GF-D8 (cell line): ENCODE measurements around the gene KRTAP12-4.
"Not testable (repeated sequence)": the region's sequence is repeated elsewhere in the genome, so short reads cannot be mapped to it uniquely, and the experiment has no call there.

ENCODE experiments used
- DNase-seq: peaks from one replicate; lab custom pipeline; 2025; lab: John Stamatoyannopoulos, UW

The KRTAP12-4 gene

GRCh38 chr21:44630440-44630839 is 24.0 kb downstream of the KRTAP12-4 start:
- DNase-seq = no peak

DNA sequence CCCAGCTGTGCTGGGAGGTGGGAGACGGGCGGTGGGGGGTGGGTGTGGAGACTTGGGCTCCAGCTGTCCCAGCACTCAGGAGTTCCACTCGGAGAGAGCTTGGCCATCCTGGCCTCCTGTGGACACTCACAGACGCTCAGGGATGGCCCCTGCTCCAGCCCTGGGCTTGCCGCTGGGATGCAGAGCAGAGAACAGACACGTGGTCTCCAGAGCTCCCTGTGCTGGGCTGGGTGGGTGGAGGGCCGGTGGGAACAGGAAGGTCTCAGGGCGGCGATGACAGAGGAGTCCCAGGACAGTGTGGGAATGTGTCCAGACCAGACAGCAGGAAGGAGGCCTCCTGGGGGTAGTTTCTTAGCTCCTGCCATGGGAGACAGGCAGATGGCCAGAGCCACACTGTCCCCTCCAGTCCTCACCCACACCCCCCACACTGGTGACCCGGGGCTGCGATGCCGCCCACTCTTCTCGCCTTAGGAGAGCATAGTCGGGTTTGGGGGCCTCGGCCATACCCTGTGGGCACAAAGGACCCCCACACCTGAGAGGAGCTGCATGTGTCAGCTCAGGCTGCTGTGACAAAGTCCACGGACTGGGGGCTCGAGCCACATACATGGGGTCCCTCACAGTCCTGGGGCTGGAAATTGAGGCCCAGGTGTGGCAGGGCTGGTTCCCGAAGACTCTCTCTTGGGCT is 25.6 kb downstream of the KRTAP12-4 start:
- no peak for DNase-seq

DNA sequence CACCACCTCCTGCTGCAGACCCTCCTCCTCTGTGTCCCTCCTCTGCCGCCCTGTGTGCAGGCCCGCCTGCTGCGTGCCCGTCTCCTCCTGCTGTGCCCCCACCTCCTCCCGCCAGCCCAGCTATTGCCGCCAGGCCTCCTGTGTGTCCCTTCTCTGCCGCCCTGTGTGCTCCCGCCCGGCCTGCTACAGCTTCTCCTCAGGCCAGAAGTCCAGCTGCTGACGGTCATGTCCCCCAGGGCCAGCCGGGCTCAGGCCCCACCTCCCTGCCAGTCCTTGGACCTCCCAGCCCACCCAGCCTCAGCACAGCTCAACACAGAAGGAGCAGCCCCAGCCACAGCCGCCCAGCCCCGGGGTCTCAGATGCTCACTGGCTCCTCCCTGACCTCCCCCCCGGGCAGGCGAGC is 26.6 kb downstream of the KRTAP12-4 start:
- not testable (repeated sequence) for DNase-seq

- not testable (repeated sequence) for DNase-seq
These were observed 27.2 kb downstream of the KRTAP12-4 start for GRCh38 chr21:44627181-44627822.

DNA sequence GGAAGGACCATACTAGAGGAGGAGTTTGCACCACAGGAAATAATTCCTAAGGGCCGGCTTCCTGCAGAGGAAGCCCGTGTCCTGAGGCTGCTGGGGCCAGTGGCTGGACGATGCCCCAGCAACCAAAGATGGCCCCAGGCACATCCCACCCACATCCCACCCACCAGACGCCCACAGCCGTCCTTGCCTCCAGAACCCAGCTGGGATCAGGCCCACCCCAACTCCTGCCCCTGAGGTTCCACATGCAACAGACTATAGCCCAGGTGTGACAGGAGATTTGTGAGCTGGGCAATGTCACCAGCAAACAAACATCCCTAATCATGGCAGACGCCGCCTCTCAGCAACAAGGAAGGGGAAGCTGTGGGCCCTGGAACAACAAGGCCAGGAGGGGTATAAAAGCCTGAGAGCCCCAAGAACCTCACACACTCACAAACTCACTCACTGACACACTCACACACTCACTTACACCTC is 27.8 kb downstream of the KRTAP12-4 start, which contains the start of gene KRTAP10-9:
Gene KRTAP10-9 (plus strand): TSS at position 421 of the 471 bp plus-strand sequence. CDS start 79 bp downstream, outside the sequence.
- no peak for DNase-seq

- DNase-seq = no peak
These were observed 28.2 kb downstream of the KRTAP12-4 start for GRCh38 chr21:44626262-44626661.

GRCh38 chr21:44625756-44626155 is 28.7 kb downstream of the KRTAP12-4 start:
- no peak for DNase-seq

DNA sequence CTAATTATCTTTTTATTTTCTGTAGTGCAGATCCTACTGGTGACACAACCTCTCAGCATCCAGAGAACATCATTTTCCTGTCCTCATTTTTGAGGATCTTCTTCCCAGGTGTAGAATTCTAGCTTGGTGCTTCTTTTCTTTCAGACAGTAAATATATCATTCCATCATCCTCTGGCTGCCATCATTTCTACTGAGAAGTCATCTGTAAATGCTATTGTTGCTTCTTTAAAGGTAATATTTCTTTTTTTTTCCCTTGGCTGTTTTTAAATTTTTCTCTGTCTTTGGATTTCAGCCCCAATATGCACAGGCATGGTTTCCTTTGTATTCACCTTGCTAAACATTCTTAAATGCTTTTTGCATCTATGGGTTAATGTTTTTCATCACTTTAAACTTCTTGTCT is 30.9 kb downstream of the KRTAP12-4 start:
- DNase-seq = no peak

GRCh38 chr21:44619886-44620285 is 34.6 kb downstream of the KRTAP12-4 start:
- DNase-seq = no peak

GRCh38 chr21:44618909-44619308 is 35.5 kb downstream of the KRTAP12-4 start:
- DNase-seq = no peak

DNA sequence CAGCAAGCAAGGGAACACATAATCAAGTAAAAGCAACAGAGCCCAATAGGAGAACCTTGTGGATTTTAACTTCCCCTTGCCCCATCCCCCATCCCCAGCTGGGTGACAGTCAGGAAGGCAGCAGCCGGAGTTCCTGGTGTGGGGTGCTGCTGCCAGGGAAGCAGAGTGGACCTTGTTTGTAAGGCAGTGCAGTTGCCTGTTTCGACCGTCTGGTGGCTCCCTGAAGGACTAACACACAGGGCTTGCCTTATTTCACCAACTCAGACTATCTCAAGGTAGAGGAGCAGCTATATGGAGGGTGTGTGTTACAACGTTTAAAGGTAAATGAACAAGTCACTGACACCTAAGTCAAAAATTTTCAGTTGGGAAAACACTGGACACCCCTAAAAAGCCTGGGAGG is 36.0 kb downstream of the KRTAP12-4 start:
- DNase-seq = no peak

DNA sequence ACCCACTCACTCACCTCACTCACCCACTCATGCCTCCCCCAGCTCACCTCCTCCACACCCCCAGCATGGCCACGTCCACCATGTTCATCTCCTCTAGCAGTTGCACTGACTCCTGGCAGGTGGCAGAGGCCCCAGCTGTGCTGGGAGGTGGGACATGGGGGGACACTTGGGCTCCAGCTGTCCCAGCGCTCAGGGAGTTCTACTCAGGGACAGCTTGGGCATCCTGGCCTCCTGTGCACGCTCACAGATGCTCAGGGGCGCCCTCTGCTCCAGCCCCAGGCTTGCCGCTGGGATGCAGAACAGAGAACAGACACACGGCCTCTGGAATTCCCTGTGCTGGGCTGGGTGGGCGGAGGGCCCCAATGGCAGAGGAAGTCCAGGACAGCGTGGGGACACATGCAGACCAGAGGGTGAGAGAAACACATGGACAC is 37.4 kb downstream of the KRTAP12-4 start:
- DNase-seq = no peak

- no peak for DNase-seq
These were observed 37.9 kb downstream of the KRTAP12-4 start for GRCh38 chr21:44616591-44616926.

GRCh38 chr21:44615911-44616590 is 38.4 kb downstream of the KRTAP12-4 start:
- no peak for DNase-seq

DNA sequence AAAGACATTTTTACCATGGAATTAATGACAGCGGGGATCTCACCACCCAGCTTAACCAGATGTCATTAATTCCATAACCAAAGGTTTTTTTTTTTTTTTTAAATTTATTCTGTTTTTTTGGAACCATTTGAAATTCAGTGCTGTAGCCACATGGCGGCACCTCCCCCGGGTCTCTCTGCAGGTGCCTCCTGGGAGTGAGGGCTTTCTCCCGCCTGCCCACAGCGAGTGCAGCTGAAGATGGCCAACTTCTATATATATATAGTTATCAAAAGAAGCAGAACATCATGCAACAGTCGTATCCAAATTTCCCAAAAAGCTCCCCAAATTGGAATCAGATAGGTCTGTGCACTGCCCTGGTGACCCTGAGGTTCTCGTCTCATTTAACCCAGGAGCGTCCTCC is 39.0 kb downstream of the KRTAP12-4 start:
- no peak for DNase-seq

GRCh38 chr21:44614961-44615391 is 39.5 kb downstream of the KRTAP12-4 start:
- no peak for DNase-seq

- no peak for DNase-seq
These were observed 40.3 kb downstream of the KRTAP12-4 start for GRCh38 chr21:44614161-44614631.

DNA sequence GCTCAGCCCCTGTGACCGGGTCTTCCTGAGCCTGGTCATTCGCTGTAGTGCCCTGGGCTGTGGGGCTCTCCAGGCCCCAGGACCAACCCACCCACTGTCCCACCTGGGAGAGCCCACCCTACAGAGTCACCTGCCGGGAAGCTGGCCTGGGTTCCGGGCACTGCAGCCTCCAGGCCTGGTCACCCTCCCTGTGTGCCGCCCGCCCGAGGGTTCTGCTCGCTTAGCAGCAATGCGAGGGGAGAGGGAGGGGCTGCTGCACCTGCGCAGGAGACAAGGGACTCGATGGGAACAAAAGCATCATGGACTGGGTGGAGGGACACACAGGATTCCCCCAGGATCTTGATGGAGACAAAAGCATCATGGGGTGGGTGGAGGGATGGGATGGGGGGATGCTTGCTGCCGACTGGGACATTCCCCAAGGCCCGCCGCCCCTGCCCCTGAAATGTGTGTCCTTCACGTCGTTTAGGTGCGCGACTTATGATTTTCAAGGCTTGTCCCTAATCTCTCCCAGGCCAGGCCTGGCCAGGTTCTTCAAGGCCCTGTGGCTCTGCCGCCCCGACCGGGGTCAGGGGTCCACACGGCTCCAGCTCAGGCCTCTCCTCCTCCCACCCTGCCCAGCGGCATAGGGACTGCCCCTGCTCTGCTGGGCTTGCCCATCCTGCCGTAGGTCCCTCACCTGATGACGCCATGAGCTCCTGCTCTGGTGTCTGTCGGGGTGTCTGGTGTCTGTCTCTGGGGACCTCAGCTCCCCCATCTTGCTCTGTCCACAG is 40.9 kb downstream of the KRTAP12-4 start:
- DNase-seq = no peak

- DNase-seq = no peak
These were observed 41.7 kb downstream of the KRTAP12-4 start for GRCh38 chr21:44612669-44613229.

DNA sequence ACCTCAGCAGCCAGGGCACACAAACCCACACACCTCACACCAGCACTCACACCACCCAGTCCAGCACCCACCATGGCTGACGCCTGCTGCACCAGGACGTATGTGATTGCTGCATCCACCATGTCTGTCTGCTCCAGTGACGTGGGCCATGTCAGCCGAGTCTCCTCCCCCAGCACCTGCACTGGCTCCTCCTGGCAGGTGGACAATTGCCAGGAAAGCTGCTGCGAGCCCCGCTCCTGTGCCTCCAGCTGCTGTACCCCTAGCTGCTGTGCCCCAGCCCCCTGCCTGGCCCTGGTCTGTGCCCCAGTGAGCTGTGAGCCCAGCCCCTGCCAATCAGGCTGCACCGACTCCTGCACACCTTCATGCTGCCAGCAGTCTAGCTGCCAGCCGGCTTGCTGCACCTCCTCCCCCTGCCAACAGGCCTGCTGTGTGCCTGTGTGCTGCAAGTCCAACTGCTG is 42.4 kb downstream of the KRTAP12-4 start, which contains the start of gene KRTAP10-8:
Gene KRTAP10-8 (plus strand): TSS at position 51 of the 458 bp plus-strand sequence. CDS start 22 bp downstream, at position 73.
- DNase-seq = no peak

GRCh38 chr21:44611551-44611950 is 42.9 kb downstream of the KRTAP12-4 start:
- no peak for DNase-seq
